Measurements from ENCODE around the gene PRRT3.

Gene PRRT3

GRCh38 chr3:9951962-9952805 is at the start of gene PRRT3:
TSS of gene PRRT3 (minus strand) at chr3:9952408. CDS start at chr3:9950115, 2,293 bp downstream.
- Histone ChIP-seq H3F3A (ENCODE audit: insufficient read depth, low read length) (no peaks in the 10 kb centered on the region), H4K20me1 (ENCODE audit: insufficient read depth, low read length) (no peaks in the 10 kb centered on the region), H3K4me3 (ENCODE audit: low read depth, low read length, poor library complexity, severe bottlenecking) (peak within 1 kb of the TSS; percentile 63), H3K27me3 (ENCODE audit: insufficient read depth, low read length) (no peaks in the 10 kb centered on the region), H3K36me3 (ENCODE audit: insufficient read depth, low read length) (no peaks in the 10 kb centered on the region), H3K9me2 (ENCODE audit: low read depth, low read length) (no peaks in the 10 kb centered on the region), H3K9ac (ENCODE audit: low read length) (peak within 1 kb of the TSS; percentile 51), H2AFZ (ENCODE audit: low read length) (no peak within 1 kb of the TSS), H3K9me3 (ENCODE audit: low read length) (no peaks in the 10 kb centered on the region), H3K27ac (ENCODE audit: low read depth, low read length, poor library complexity, severe bottlenecking) (no peak within 1 kb of the TSS), H3K4me1 (ENCODE audit: insufficient read depth, low read length, severe bottlenecking) (peaks cover 8% of the 10 kb centered on the region), H3K4me2 (ENCODE audit: low read length) (peak within 1 kb of the TSS; percentile 71), H3K79me2 (ENCODE audit: insufficient read depth, low read length) (no peaks in the 10 kb centered on the region)
- TF ChIP-seq EZH2 (IDR thresholded peaks at IDR 0.05; ENCODE audit: borderline replicate concordance, low read length) = no peak
- TF ChIP-seq, protein P1, sequence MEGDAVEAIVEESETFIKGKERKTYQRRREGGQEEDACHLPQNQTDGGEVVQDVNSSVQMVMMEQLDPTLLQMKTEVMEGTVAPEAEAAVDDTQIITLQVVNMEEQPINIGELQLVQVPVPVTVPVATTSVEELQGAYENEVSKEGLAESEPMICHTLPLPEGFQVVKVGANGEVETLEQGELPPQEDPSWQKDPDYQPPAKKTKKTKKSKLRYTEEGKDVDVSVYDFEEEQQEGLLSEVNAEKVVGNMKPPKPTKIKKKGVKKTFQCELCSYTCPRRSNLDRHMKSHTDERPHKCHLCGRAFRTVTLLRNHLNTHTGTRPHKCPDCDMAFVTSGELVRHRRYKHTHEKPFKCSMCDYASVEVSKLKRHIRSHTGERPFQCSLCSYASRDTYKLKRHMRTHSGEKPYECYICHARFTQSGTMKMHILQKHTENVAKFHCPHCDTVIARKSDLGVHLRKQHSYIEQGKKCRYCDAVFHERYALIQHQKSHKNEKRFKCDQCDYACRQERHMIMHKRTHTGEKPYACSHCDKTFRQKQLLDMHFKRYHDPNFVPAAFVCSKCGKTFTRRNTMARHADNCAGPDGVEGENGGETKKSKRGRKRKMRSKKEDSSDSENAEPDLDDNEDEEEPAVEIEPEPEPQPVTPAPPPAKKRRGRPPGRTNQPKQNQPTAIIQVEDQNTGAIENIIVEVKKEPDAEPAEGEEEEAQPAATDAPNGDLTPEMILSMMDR (IDR thresholded peaks at IDR 0.05; ENCODE audit: low read length) = no peak

DNA sequence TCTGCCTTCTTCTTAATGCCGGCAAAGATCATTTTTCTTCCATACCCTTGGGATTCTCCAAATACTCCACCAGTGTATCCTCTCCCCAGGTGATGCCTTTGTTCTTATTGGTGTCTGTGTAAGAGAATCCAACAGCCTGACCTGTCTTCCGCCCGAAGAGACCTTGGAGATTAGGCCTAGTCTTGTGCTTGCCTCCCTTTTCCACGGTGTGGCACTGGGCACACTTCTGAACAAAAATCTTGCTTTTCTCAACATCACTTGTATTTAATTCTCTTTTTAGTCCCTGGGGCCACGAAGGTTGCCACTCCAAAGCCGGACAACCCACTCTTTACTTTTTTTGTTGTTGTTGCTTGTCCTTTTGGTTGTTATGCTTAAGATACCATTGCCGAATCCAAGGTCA is 48.5 kb upstream of the PRRT3 start:
- H3K9me3 ChIP-seq (ENCODE audit: low read length) = no peaks in the 10 kb centered on the region
- H3K9ac ChIP-seq (ENCODE audit: low read length) = no peak overlapping the region
- H3F3A ChIP-seq (ENCODE audit: insufficient read depth, low read length) = no peaks in the 10 kb centered on the region
- H3K9me2 ChIP-seq (ENCODE audit: low read depth, low read length) = no peaks in the 10 kb centered on the region
- no peak overlapping the region for H2AFZ ChIP-seq (ENCODE audit: low read length)
- H3K79me2 ChIP-seq (ENCODE audit: insufficient read depth, low read length) = no peaks in the 10 kb centered on the region
- H3K36me3 ChIP-seq (ENCODE audit: insufficient read depth, low read length) = peaks cover 59% of the 10 kb centered on the region
- H4K20me1 ChIP-seq (ENCODE audit: insufficient read depth, low read length) = no peaks in the 10 kb centered on the region
- TF ChIP-seq EZH2 (IDR thresholded peaks at IDR 0.05; ENCODE audit: borderline replicate concordance, low read length) = no peak
- TF ChIP-seq, protein P1 (IDR thresholded peaks at IDR 0.05; ENCODE audit: low read length) = no peak
- no peak overlapping the region for H3K4me3 ChIP-seq (ENCODE audit: low read depth, low read length, poor library complexity, severe bottlenecking)
- H3K27ac ChIP-seq (ENCODE audit: low read depth, low read length, poor library complexity, severe bottlenecking) = no peak overlapping the region
- peaks cover 3% of the 10 kb centered on the region for H3K4me1 ChIP-seq (ENCODE audit: insufficient read depth, low read length, severe bottlenecking)
- no peak overlapping the region for H3K4me2 ChIP-seq (ENCODE audit: low read length)
- no peaks in the 10 kb centered on the region for H3K27me3 ChIP-seq (ENCODE audit: insufficient read depth, low read length)

- no peaks in the 10 kb centered on the region for H3K9me2 ChIP-seq (ENCODE audit: low read depth, low read length)
- H3K27ac ChIP-seq (ENCODE audit: low read depth, low read length, poor library complexity, severe bottlenecking) = no peak overlapping the region
- H2AFZ ChIP-seq (ENCODE audit: low read length) = no peak overlapping the region
- TF ChIP-seq, protein P1 (IDR thresholded peaks at IDR 0.05; ENCODE audit: low read length) = no peak
- no peak for TF ChIP-seq EZH2 (IDR thresholded peaks at IDR 0.05; ENCODE audit: borderline replicate concordance, low read length)
- H4K20me1 ChIP-seq (ENCODE audit: insufficient read depth, low read length) = no peaks in the 10 kb centered on the region
- no peak overlapping the region for H3K4me3 ChIP-seq (ENCODE audit: low read depth, low read length, poor library complexity, severe bottlenecking)
- no peaks in the 10 kb centered on the region for H3K27me3 ChIP-seq (ENCODE audit: insufficient read depth, low read length)
- no peaks in the 10 kb centered on the region for H3F3A ChIP-seq (ENCODE audit: insufficient read depth, low read length)
- peaks cover 51% of the 10 kb centered on the region for H3K36me3 ChIP-seq (ENCODE audit: insufficient read depth, low read length)
- H3K4me2 ChIP-seq (ENCODE audit: low read length) = no peak overlapping the region
- no peaks in the 10 kb centered on the region for H3K9me3 ChIP-seq (ENCODE audit: low read length)
- no peaks in the 10 kb centered on the region for H3K4me1 ChIP-seq (ENCODE audit: insufficient read depth, low read length, severe bottlenecking)
- peaks cover 18% of the 10 kb centered on the region for H3K79me2 ChIP-seq (ENCODE audit: insufficient read depth, low read length)
- no peak overlapping the region for H3K9ac ChIP-seq (ENCODE audit: low read length)
These were observed 42.1 kb upstream of the PRRT3 start for GRCh38 chr3:9994086-9994844.

Measured in OCI-LY1 (cell line).